ENCODE results near the gene PRAC1.

- no peak for TF ChIP-seq CTCF (IDR thresholded peaks at IDR 0.05; ENCODE audit: low read length)
- TF ChIP-seq EZH2phosphoT487 (IDR thresholded peaks at IDR 0.05; ENCODE audit: low read length), result no peak
- TF ChIP-seq EZH2 (optimal IDR thresholded peaks at IDR 0.05; ENCODE audit: low read depth, low read length), result no peak
Measured at GRCh38 chr17:48690655-48691054, 31.7 kb downstream of the PRAC1 start.
